GM23338 (cell line): ENCODE data around the gene PRSS56.

Experiments used
- CTCF ChIP-seq, 2 experiments: fragments of 200-600 bp in 1 of 2; sonication (generic) in 1 of 2; conservative IDR thresholded peaks; 2 replicates each; pipeline versions ENCODE4 v1.5.1 to v1.6.1; 2016 to 2017; ENCODE audit warnings: antibody characterized with exemption in 2 of 2, low read depth in 2 of 2, mild to moderate bottlenecking in 2 of 2, moderate library complexity in 1 of 2
- JUNB ChIP-seq: IDR thresholded peaks from one replicate; pipeline ENCODE4 v1.6.1; 2016; ENCODE audit warnings: antibody characterized with exemption; ENCODE audit not compliant: unreplicated experiment
- POLR2AphosphoS5 ChIP-seq: IDR thresholded peaks from 2 replicates; pipeline ENCODE4 v1.6.1; 2016; ENCODE audit warnings: antibody characterized with exemption, low read depth

DNA sequence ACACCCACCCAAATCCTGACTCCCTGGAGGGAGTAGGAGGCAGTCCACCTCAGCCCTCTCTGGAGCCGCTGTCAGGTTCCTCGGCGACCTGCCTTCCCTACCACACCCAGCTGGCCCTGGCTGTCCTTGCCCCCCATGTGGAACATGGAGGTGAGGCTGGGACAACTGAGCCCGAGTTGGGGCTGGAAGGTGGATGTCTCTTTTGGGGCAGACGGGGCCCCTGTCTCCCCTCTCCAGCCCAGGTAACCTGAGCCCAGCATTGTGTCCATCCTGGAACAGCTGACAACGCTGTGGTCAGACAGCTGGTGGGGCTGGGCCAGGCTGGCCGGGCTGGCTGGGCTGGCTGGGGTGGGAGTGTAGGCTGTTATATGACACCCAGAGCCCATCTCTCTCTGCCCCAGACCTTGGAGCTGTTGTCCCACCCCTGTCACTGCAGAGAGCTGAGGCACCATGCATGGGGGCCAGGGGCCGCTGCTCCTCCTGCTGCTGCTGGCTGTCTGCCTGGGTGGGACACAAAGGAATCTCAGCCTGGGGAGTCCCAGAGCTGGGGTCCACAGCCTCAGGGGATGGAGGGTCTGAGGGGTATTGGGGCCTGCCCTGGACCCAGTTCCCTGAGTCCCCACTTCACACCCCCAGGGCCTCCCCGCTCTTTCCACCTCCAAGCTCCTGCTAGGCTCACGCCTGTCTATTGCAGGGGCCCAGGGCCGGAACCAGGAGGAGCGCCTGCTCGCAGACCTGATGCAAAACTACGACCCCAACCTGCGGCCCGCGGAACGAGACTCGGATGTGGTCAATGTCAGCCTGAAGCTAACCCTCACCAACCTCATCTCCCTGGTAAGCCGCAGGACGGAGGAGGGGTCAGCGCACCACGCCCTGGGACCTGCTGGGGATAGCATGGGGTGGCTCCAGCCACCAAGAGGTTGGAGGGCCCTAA lies 19.4 kb downstream of the PRSS56 start, which contains the start of gene CHRNG:
- no peak for TF ChIP-seq POLR2AphosphoS5
- TF ChIP-seq JUNB: no peak
- TF ChIP-seq CTCF (conservative IDR thresholded peaks at IDR 0.05; ENCODE audit: low read depth in 2 of 2): no peak
